NK-92 (cell line): ENCODE data around the gene ZNF175.
"Not testable (repeated sequence)": the region's sequence is repeated elsewhere in the genome, so short reads cannot be mapped to it uniquely, and the experiment has no call there.

Experiments used
- DNase-seq: peaks from one replicate; lab custom pipeline; 2025; ENCODE audit not compliant: unreplicated experiment; lab: John Stamatoyannopoulos, UW

The ZNF175 gene

GRCh38 chr19:51626675-51627074, 55.6 kb downstream of the ZNF175 start:
- DNase-seq: no peak

DNA sequence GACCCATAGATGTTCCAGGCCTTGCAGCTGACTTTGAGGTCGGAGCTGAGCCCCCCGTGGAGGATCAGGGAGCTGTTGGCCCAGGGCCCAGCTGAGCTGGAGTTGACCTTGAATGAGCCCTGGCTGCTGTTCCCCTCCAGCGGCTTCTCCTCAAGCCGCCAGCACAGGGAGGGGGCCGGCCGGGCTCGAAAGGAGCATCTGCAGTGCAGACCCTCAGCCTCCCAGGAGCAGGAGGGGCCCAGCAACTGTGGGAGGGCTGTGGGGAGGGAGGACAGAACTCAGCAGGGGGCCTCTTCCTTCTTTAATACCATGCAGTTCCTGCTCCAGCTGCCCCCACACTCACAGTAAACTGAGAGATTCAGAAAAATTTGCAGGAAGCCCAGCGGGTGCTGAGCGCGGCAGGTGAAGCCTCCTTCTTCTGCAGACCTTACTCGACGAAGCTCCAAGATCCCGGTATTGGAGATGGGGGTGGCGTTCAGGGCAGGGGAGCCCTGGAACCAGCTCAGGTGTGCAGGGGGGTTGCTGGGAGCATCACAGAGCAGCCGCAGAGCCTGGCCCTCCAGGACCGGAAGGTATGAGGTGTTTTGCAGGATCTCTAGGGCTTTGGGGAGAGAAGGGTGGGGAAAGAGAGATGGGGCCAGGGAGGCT, 56.5 kb downstream of the ZNF175 start:
- DNase-seq: no peak

- no peak for DNase-seq
These were observed 57.3 kb downstream of the ZNF175 start for GRCh38 chr19:51628153-51628939.

- not testable (repeated sequence) for DNase-seq
These were observed 59.2 kb downstream of the ZNF175 start, which contains the start of gene SIGLEC5 for GRCh38 chr19:51630315-51630714. Gene SIGLEC5 (minus strand): TSS chr19:51630401. CDS start chr19:51630335, 66 bp downstream.

DNA sequence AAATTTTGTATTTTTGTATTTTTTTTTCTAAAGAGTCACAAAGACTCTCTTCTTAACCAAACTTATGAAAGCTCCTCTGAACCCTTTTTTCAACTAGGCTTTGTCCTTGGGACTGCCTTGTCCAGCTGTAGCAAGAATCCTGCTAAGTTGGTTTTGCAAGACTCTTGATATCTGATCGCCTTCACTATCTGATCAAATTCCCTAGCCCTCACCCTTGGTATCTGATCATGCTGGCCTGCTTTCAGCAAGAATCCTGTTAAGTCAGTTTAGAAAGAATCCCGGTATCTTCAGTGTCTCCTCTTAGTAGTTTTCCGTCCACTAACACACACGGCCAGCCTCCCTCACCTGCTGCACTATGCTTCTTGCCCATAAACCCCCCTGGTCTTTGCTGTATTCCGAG, 61.0 kb downstream of the ZNF175 start:
- no peak for DNase-seq

GRCh38 chr19:51637362-51637978, 66.4 kb downstream of the ZNF175 start:
- DNase-seq: no peak

- no peak for DNase-seq
These were observed 68.8 kb downstream of the ZNF175 start for GRCh38 chr19:51639916-51640315.

GRCh38 chr19:51640386-51640785, 69.3 kb downstream of the ZNF175 start:
- DNase-seq: no peak

DNA sequence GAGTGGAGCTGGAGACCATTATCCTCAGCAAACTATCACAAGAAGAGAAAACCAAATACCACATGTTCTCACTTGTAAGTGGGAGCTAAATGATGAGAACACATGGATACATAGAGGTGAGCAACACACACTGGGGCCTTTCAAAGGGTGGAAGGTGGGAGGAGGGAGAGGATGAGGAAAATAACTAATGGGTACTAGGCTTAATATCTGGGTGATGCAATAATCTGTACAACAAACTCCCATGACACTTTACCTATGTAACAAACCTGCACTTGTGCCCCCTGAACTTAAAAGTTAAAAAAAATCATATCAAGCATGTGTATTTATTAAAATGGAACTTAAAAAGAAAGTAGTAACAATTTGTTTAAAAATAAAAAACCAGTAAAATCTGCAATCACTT, 70.6 kb downstream of the ZNF175 start:
- no peak for DNase-seq
